ENCODE results near the gene SLC4A4.

DNA sequence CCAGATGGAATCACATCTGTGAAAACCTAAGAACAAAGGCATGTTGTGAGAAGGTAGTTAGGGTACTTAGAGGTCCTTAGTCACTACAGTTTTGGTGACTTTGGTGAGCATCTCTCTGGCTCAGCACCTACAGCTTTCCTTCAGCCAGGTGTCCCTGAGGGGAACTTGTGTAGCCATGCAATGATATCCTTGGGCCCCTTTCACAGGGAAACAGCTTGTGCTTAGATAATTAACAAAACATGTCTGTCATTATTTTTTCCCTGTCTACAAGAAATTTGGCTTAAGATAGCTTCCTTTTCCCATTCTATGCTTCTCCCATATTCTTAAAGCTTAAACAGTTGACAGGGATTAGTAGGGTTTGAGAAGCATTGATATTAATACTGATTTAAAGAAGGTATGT is 63.8 kb downstream of the SLC4A4 start:
- TF ChIP-seq EZH2phosphoT487 (IDR thresholded peaks at IDR 0.05; ENCODE audit: borderline replicate concordance, low read length) (no peak), CTCF (IDR thresholded peaks at IDR 0.05; ENCODE audit: low read depth, low read length, poor library complexity, severe bottlenecking) (no peak)
